Gastrocnemius medialis (tissue), 4 donors: ENCODE data around the gene WDR70. TPM values are rescaled to one million over a fixed set of nuclear protein-coding genes. Genes with fewer than 3 reads are reported as not detected.
"Not testable (repeated sequence)": the region's sequence is repeated elsewhere in the genome, so short reads cannot be mapped to it uniquely, and the experiment has no call there.

Source experiments
- ATAC-seq, 2 donors: fragments of 150-250 bp; one replicate each; pipeline ENCODE4 v1.9.1; 2016
- DNase-seq, 2 donors: peaks; one replicate each; pipeline ENCODE4 v3.0.0-alpha.2; 2019
- H3K27ac ChIP-seq, 4 donors: fragments of 200-600 bp; sonication (generic); 1 replicate in 1 of 4; 2 replicates in 3 of 4; pipeline ENCODE4 v1.5.1; 2016 to 2018; ENCODE audit warnings: mild to moderate bottlenecking in 2 of 4, moderate library complexity in 1 of 4
- H3K27me3 ChIP-seq, 3 donors: fragments of 200-600 bp; sonication (generic) in 2 of 3; 1 replicate in 1 of 3; 2 replicates in 2 of 3; pipeline versions ENCODE4 v1.5.1 to v1.6.0; 2016 to 2019; ENCODE audit warnings: mild to moderate bottlenecking in 1 of 3, moderate library complexity in 1 of 3
- H3K36me3 ChIP-seq, 2 donors: fragments of 200-600 bp; sonication (generic) in 1 of 2; one replicate each; pipeline ENCODE4 v1.5.1; 2017 to 2018
- H3K4me1 ChIP-seq, 2 donors: fragments of 200-600 bp; sonication (generic) in 1 of 2; one replicate each; pipeline ENCODE4 v1.5.1; 2016 to 2017; ENCODE audit warnings: mild to moderate bottlenecking in 2 of 2
- H3K4me3 ChIP-seq, 4 donors: fragments of 200-600 bp; sonication (generic) in 3 of 4; 1 replicate in 1 of 4; 2 replicates in 3 of 4; pipeline ENCODE4 v1.5.1; 2016 to 2019; ENCODE audit warnings: mild to moderate bottlenecking in 2 of 4
- H3K9me3 ChIP-seq, 3 donors: fragments of 200-600 bp; sonication (generic) in 2 of 3; 1 replicate in 1 of 3; 2 replicates in 2 of 3; pipeline ENCODE4 v1.5.1; 2016 to 2019
- CTCF ChIP-seq, 5 experiments: fragments of 450-650 bp in 3 of 5; fragments of 200-600 bp in 2 of 5; sonication (generic) in 2 of 5; IDR thresholded peaks in 4 of 5; conservative IDR thresholded peaks in 1 of 5; 1 replicate in 4 of 5; 2 replicates in 1 of 5; pipeline ENCODE4 v1.5.1; 2016 to 2019; ENCODE audit warnings: antibody characterized with exemption in 5 of 5, mild to moderate bottlenecking in 3 of 5, moderate library complexity in 3 of 5
- POLR2A ChIP-seq, 2 donors: fragments of 450-650 bp; IDR thresholded peaks; one replicate each; pipeline ENCODE4 v1.6.1; 2017; ENCODE audit warnings: antibody characterized with exemption in 2 of 2, mild to moderate bottlenecking in 2 of 2, moderate library complexity in 2 of 2
- in situ Hi-C, 4 donors: fragments of 200-750 bp; cut with MboI; loops; one replicate each; pipeline versions ENCODE4 v1.15.0 to v1.8.0; 2017; ENCODE audit warnings: low sequenced_read_pairs in 4 of 4
- intact Hi-C: fragments of 100-400 bp; cut with DNase I; formaldehyde crosslinking; loops from one replicate; pipeline ENCODE4 v1.15.1; 2023; ENCODE audit warnings: low total_unique reads
- total RNA-seq, 4 donors: library from RNA; depleted of rRNA; stranded (reverse); fragments of >200 nt; gene quantifications; one replicate each; pipeline versions ENCODE4 v1.1.0 to v1.2.3, GENCODE V29; 2016

The WDR70 gene
- total RNA-seq: 10 to 100 TPM; 15.9 to 24.8 (median 21.5) TPM

GRCh38 chr5:37379100-37379628 lies at the start of gene WDR70:
Gene WDR70 (plus strand): TSS chr5:37379318. CDS start chr5:37379368, 50 bp downstream.
- in situ Hi-C loops, H3K9me3 ChIP-seq, H3K27me3 ChIP-seq: not testable (repeated sequence)
- peak within 1 kb of the TSS; percentile 78 to 86 (median 85) for H3K27ac ChIP-seq
- ATAC-seq: peak; percentile 98 to 99
- intact Hi-C loops: loop anchor here (1.0 to 10.0 kb wide), 2 partner anchors 8 to 1224 kb away; partner anchors contain the start of genes LMBRD2, NUP155 and SKP2
- peak; percentile 29 to 75 (median 55) for TF ChIP-seq CTCF (IDR thresholded peaks at IDR 0.05 in 4 of 5, conservative IDR thresholded peaks at IDR 0.05 in 1 of 5)
- H3K4me3 ChIP-seq: peak within 1 kb of the TSS; percentile 80 to 100 (median 88)
- peaks cover 16% of the 10 kb centered on the region in 2 donors for H3K4me1 ChIP-seq
- DNase-seq: peak; percentile 75 to 84
- H3K36me3 ChIP-seq: peaks cover 0 to 30% of the 10 kb centered on the region in 2 donors

GRCh38 chr5:37334754-37335153 lies 44.4 kb upstream of the WDR70 start:
- intact Hi-C loops: not testable (repeated sequence)

GRCh38 chr5:37342741-37343140 lies 36.4 kb upstream of the WDR70 start:
- H3K27ac ChIP-seq, intact Hi-C loops: not testable (repeated sequence)

More at GRCh38 chr5:37334754-37335153, 44.4 kb upstream of the WDR70 start:
- H3K27ac ChIP-seq, H3K27me3 ChIP-seq, DNase-seq, H3K4me3 ChIP-seq, ATAC-seq, in situ Hi-C loops, H3K4me1 ChIP-seq, H3K9me3 ChIP-seq: not testable (repeated sequence)
- H3K36me3 ChIP-seq: peaks cover 0 to 77% of the 10 kb centered on the region in 2 donors

GRCh38 chr5:37355161-37355560 lies 24.0 kb upstream of the WDR70 start:
- H3K9me3 ChIP-seq: no peaks in the 10 kb centered on the region
- no peak for DNase-seq
- no peak for ATAC-seq
- no peak overlapping the region for H3K4me3 ChIP-seq
- H3K27me3 ChIP-seq: no peaks in the 10 kb centered on the region
- intact Hi-C loops (no loop called here), in situ Hi-C loops (no loop called here)
- H3K27ac ChIP-seq: no peak overlapping the region
- no peaks in the 10 kb centered on the region for H3K4me1 ChIP-seq
- peaks cover 0 to 82% of the 10 kb centered on the region in 2 donors for H3K36me3 ChIP-seq
- TF ChIP-seq CTCF (IDR thresholded peaks at IDR 0.05 in 4 of 5, conservative IDR thresholded peaks at IDR 0.05 in 1 of 5): no peak
- TF ChIP-seq POLR2A (IDR thresholded peaks at IDR 0.05): no peak

More at GRCh38 chr5:37342741-37343140, 36.4 kb upstream of the WDR70 start:
- ATAC-seq, in situ Hi-C loops, H3K27me3 ChIP-seq, H3K4me3 ChIP-seq, DNase-seq, H3K4me1 ChIP-seq, H3K9me3 ChIP-seq: not testable (repeated sequence)
- peaks cover 0 to 89% of the 10 kb centered on the region in 2 donors for H3K36me3 ChIP-seq

- intact Hi-C loops: loop anchor here (10.0 kb wide), 1 partner anchor 1216 kb away; the partner anchor contains the start of genes LMBRD2 and SKP2
Measured at GRCh38 chr5:37370550-37370863, 8.6 kb upstream of the WDR70 start.

More at GRCh38 chr5:37370550-37370863, 8.6 kb upstream of the WDR70 start:
- H3K27ac ChIP-seq: peak overlapping the region; percentile 75 to 86 (median 83)
- no peak for DNase-seq
- H3K4me1 ChIP-seq: peaks cover 21 to 25% of the 10 kb centered on the region in 2 donors
- H3K27me3 ChIP-seq: no peaks in the 10 kb centered on the region
- in situ Hi-C loops: no loop called here
- H3K9me3 ChIP-seq: no peaks in the 10 kb centered on the region
- H3K36me3 ChIP-seq: no peaks in the 10 kb centered on the region
- no peak for ATAC-seq
- H3K4me3 ChIP-seq: peak overlapping the region; percentile 80 to 99 (median 92)
- TF ChIP-seq POLR2A (IDR thresholded peaks at IDR 0.05) (no peak), CTCF (IDR thresholded peaks at IDR 0.05 in 4 of 5, conservative IDR thresholded peaks at IDR 0.05 in 1 of 5) (no peak)
